ENCODE measurements around the gene RAMP2. TPM values are rescaled to one million over a fixed set of nuclear protein-coding genes. Genes with fewer than 3 reads are reported as not detected.

The RAMP2 gene
- total and polyA plus RNA-seq, 2 of the 4 experiments (the other 2 are of a cell fraction) = 0.18 to 2.5 TPM

GRCh38 chr17:42778570-42778969 lies 17.5 kb downstream of the RAMP2 start:
- H3K4me3 ChIP-seq (ENCODE audit: insufficient read depth, low read depth, low read length) = no peak overlapping the region
- peaks cover 24% of the 10 kb centered on the region for H3K4me1 ChIP-seq (ENCODE audit: control insufficient read depth, insufficient read depth, low read length)
- H3K79me1 ChIP-seq (ENCODE audit: low read depth in 1 of 2, low read length in 2 of 2) = peaks cover 14 to 61% of the 10 kb centered on the region in 2 experiments
- H2BK15ac ChIP-seq (ENCODE audit: low read depth, low read length) = no peak overlapping the region
- no peak overlapping the region for H4K5ac ChIP-seq (ENCODE audit: low read depth, low read length)
- H2AK5ac ChIP-seq (ENCODE audit: low read depth, low read length) = no peak overlapping the region
- H3K4me2 ChIP-seq (ENCODE audit: low read depth, low read length) = no peak overlapping the region
- WGBS, 2 experiments (ENCODE audit: extremely low coverage in 2 of 2, insufficient read length in 1 of 2) = 70% methylated on average over 2 of the region's 5 CpGs; no CpG with 5 or more reads in 1 of the 2 experiments
- H2BK5ac ChIP-seq (ENCODE audit: low read depth, low read length, poor library complexity, severe bottlenecking) = no peak overlapping the region
- peaks cover 27% of the 10 kb centered on the region for H3K36me3 ChIP-seq (ENCODE audit: control insufficient read depth, insufficient read depth, low read length)
- BruUV-seq (replicated peaks) = no TSS peak
- no peak overlapping the region for H4K8ac ChIP-seq (ENCODE audit: low read depth in 2 of 2, low read length in 2 of 2)
- dilution Hi-C loops (cut with HindIII; ENCODE audit: low sequenced_read_pairs, unreplicated experiment) (no loop called here), intact Hi-C loops (cut with micrococcal nuclease) (no loop called here), in situ Hi-C loops (cut with MboI; ENCODE audit: low sequenced_read_pairs) (no loop called here)
- DNase-seq (no peak), ATAC-seq (ENCODE audit: low read depth) (no peak)
- no peak overlapping the region for H2BK120ac ChIP-seq (ENCODE audit: low read depth, low read length)
- ChIA-PET POLR2A (ENCODE audit: unreplicated experiment) (no interaction called here), CTCF (no interaction called here)
- H3K18ac ChIP-seq (ENCODE audit: low read depth, low read length) = no peak overlapping the region
- H3K9ac ChIP-seq (ENCODE audit: low read depth, low read length) = no peak overlapping the region
- no peak overlapping the region for H3K56ac ChIP-seq (ENCODE audit: extremely low read depth, insufficient read depth, low read length)
- no peaks in the 10 kb centered on the region for H4K20me1 ChIP-seq (ENCODE audit: insufficient read depth, low read length)
- H3K9me1 ChIP-seq (ENCODE audit: insufficient read depth, low read length) = peaks cover 25% of the 10 kb centered on the region
- H3K9me3 ChIP-seq (ENCODE audit: control insufficient read depth, insufficient read depth, low read length) = no peaks in the 10 kb centered on the region
- no peak overlapping the region for H3K14ac ChIP-seq (replicated peaks; ENCODE audit: low read depth, low read length)
- no peak overlapping the region for H3K27ac ChIP-seq (ENCODE audit: insufficient read depth, low read length)
- no peak overlapping the region for H3K23ac ChIP-seq (ENCODE audit: low read depth, low read length)
- no peak overlapping the region for H2AK9ac ChIP-seq (replicated peaks; ENCODE audit: low read depth, low read length, poor library complexity)
- TF ChIP-seq NFE2L2 (IDR thresholded peaks at IDR 0.05; ENCODE audit: low read depth, low read length) (no peak), BHLHE40 (IDR thresholded peaks at IDR 0.05; ENCODE audit: low read depth, low read length) (no peak), RAD21 (IDR thresholded peaks at IDR 0.05; ENCODE audit: low read length) (no peak), SMC3 (IDR thresholded peaks at IDR 0.05; ENCODE audit: low read depth, low read length) (no peak), RCOR1 (IDR thresholded peaks at IDR 0.05; ENCODE audit: insufficient replicate concordance, low read length) (no peak), MAFK (IDR thresholded peaks at IDR 0.05; ENCODE audit: low read depth, low read length) (no peak)
- TF ChIP-seq, protein P1, sequence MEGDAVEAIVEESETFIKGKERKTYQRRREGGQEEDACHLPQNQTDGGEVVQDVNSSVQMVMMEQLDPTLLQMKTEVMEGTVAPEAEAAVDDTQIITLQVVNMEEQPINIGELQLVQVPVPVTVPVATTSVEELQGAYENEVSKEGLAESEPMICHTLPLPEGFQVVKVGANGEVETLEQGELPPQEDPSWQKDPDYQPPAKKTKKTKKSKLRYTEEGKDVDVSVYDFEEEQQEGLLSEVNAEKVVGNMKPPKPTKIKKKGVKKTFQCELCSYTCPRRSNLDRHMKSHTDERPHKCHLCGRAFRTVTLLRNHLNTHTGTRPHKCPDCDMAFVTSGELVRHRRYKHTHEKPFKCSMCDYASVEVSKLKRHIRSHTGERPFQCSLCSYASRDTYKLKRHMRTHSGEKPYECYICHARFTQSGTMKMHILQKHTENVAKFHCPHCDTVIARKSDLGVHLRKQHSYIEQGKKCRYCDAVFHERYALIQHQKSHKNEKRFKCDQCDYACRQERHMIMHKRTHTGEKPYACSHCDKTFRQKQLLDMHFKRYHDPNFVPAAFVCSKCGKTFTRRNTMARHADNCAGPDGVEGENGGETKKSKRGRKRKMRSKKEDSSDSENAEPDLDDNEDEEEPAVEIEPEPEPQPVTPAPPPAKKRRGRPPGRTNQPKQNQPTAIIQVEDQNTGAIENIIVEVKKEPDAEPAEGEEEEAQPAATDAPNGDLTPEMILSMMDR (conservative IDR thresholded peaks at IDR 0.05; ENCODE audit: low read depth, low read length) = no peak
- TF ChIP-seq, protein P2, sequence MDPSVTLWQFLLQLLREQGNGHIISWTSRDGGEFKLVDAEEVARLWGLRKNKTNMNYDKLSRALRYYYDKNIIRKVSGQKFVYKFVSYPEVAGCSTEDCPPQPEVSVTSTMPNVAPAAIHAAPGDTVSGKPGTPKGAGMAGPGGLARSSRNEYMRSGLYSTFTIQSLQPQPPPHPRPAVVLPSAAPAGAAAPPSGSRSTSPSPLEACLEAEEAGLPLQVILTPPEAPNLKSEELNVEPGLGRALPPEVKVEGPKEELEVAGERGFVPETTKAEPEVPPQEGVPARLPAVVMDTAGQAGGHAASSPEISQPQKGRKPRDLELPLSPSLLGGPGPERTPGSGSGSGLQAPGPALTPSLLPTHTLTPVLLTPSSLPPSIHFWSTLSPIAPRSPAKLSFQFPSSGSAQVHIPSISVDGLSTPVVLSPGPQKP (IDR thresholded peaks at IDR 0.05; ENCODE audit: borderline replicate concordance, low read depth, low read length) = no peak
- no peak overlapping the region for H4K91ac ChIP-seq (ENCODE audit: insufficient read depth, low read depth, low read length)
- H3K4ac ChIP-seq (ENCODE audit: low read depth, low read length) = no peak overlapping the region; the same call in 1 of the 2 replicates
- no peak overlapping the region for H2AFZ ChIP-seq (replicated peaks; ENCODE audit: low read length, poor library complexity)
- no peaks in the 10 kb centered on the region for H3K27me3 ChIP-seq (ENCODE audit: control insufficient read depth, insufficient read depth, low read length)
- H2BK20ac ChIP-seq (ENCODE audit: low read depth, low read length) = no peak overlapping the region
